Fibroblast of mammary gland (primary cell): ENCODE measurements around the gene LDB1.

Experiments used
- DNase-seq: peaks from one replicate; pipeline ENCODE4 v3.0.0-alpha.2; 2010; ENCODE audit warnings: low read depth
- H3K4me3 ChIP-seq: 2 replicates; pipeline ENCODE4 v1.5.1; 2011; ENCODE audit warnings: low read depth, mild to moderate bottlenecking, low read length, moderate library complexity; ENCODE audit not compliant: control insufficient read depth
- TF ChIP-seq, protein P1 (sequence below): conservative IDR thresholded peaks from 2 replicates; pipeline ENCODE4 v1.5.1; 2011; ENCODE audit warnings: low read depth, low read length, inconsistent platforms; ENCODE audit not compliant: control insufficient read depth, insufficient read depth

LDB1 gene

DNA sequence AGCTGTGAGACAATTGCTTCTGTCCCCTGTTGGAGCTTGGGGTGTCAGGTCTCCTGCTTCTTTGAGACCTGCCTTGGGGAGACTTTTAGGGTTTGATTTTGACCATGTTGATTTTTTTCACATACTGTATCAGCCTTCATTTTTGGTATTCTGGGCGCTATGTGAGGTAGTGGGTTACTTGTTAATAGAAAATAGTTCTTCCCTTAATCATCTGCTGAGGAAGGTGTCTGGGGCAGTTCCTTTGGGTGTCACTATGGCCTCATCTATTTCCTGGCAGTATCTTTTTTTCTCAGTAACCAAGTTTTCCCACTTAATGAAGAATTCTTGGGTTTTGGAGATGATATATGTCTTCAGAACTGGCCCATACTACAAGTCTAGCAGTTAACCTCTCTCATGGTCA is 27.4 kb upstream of the LDB1 start:
- TF ChIP-seq, protein P1, sequence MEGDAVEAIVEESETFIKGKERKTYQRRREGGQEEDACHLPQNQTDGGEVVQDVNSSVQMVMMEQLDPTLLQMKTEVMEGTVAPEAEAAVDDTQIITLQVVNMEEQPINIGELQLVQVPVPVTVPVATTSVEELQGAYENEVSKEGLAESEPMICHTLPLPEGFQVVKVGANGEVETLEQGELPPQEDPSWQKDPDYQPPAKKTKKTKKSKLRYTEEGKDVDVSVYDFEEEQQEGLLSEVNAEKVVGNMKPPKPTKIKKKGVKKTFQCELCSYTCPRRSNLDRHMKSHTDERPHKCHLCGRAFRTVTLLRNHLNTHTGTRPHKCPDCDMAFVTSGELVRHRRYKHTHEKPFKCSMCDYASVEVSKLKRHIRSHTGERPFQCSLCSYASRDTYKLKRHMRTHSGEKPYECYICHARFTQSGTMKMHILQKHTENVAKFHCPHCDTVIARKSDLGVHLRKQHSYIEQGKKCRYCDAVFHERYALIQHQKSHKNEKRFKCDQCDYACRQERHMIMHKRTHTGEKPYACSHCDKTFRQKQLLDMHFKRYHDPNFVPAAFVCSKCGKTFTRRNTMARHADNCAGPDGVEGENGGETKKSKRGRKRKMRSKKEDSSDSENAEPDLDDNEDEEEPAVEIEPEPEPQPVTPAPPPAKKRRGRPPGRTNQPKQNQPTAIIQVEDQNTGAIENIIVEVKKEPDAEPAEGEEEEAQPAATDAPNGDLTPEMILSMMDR, result no peak
- H3K4me3 ChIP-seq, result no peak overlapping the region
- no peak for DNase-seq

DNA sequence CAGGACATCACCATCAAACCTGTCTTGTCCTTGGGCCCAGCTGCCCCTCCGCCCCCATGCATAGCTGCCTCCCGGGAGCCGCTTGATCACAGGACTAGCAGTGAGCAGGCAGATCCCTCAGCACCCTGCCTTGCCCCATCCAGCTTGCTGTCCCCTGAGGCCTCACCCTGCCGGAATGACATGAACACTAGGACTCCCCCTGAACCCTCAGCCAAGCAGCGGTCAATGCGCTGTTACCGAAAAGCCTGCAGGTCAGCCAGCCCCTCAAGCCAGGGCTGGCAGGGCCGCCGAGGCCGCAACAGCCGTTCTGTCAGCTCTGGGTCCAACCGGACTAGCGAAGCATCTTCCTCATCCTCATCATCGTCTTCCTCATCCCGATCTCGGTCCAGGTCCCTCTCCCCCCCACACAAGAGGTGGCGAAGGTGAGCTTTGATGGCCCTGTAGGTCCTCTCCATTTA is 26.8 kb upstream of the LDB1 start:
- no peak overlapping the region for H3K4me3 ChIP-seq
- no peak for DNase-seq
- TF ChIP-seq, protein P1, result no peak

GRCh38 chr10:102141583-102142107 is 21.5 kb upstream of the LDB1 start:
- no peak for DNase-seq
- TF ChIP-seq, protein P1, result no peak
- no peak overlapping the region for H3K4me3 ChIP-seq

DNA sequence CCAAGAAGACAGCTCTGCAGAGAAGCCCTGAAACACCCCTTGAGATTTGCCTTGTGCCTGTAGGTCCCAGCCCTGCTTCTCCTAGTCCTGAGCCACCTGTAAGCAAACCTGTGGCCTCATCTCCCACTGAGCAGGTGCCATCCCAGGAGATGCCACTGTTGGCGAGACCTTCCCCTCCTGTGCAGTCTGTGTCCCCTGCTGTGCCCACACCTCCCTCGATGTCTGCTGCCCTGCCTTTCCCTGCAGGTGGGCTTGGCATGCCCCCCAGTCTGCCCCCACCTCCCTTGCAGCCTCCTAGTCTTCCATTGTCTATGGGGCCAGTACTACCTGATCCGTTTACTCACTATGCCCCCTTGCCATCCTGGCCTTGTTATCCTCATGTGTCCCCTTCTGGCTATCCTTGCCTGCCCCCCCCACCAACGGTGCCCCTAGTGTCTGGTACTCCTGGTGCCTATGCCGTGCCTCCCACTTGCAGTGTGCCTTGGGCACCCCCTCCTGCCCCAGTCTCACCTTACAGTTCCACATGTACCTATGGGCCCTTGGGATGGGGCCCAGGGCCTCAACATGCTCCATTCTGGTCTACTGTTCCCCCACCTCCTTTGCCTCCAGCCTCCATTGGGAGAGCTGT is 20.9 kb upstream of the LDB1 start:
- no peak overlapping the region for H3K4me3 ChIP-seq
- TF ChIP-seq, protein P1, result no peak
- no peak for DNase-seq

- no peak for DNase-seq
- no peak overlapping the region for H3K4me3 ChIP-seq
- TF ChIP-seq, protein P1, result no peak
Measured at GRCh38 chr10:102140218-102140617, 20.1 kb upstream of the LDB1 start.

DNA sequence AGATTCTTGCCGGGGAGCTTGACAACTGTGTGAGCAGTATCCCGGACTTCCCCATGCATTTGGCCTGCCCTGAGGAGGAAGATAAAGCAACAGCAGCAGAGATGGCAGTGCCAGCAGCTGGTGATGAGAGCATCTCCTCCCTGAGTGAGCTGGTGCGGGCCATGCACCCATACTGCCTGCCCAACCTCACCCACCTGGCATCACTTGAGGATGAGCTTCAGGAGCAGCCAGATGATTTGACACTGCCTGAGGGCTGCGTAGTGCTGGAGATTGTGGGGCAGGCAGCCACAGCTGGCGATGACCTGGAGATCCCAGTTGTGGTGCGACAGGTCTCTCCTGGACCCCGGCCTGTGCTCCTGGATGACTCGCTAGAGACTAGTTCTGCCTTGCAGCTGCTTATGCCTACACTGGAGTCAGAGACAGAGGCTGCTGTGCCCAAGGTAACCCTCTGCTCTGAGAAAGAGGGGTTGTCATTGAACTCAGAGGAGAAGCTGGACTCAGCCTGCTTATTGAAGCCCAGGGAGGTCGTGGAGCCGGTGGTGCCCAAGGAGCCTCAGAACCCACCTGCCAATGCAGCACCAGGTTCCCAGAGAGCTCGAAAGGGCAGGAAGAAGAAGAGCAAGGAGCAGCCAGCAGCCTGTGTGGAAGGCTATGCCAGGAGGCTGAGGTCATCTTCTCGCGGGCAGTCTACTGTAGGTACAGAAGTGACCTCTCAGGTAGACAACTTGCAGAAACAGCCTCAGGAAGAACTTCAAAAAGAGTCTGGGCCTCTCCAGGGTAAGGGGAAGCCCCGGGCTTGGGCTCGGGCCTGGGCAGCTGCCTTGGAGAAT is 19.3 kb upstream of the LDB1 start:
- TF ChIP-seq, protein P1, result no peak
- H3K4me3 ChIP-seq, result no peak overlapping the region
- DNase-seq, result no peak
